A673 (cell line): ENCODE measurements around the gene TAX1BP1.

Experiments used
- EZH2 ChIP-seq: fragments of 200-600 bp; sonication (generic); IDR thresholded peaks from 2 replicates; pipeline ENCODE4 v1.6.1; 2017; ENCODE audit warnings: borderline replicate concordance, low read depth, mild to moderate bottlenecking, mixed read lengths, antibody characterized with exemption, low read length; ENCODE audit not compliant: poor library complexity, severe bottlenecking
- TF ChIP-seq, protein P1 (sequence below): fragments of 300-800, 200-600 bp; sonication (generic); conservative IDR thresholded peaks from 2 replicates; pipeline ENCODE4 v1.5.1; 2017; ENCODE audit warnings: low read depth, mild to moderate bottlenecking, antibody characterized with exemption, low read length, moderate library complexity, mixed read lengths

DNA sequence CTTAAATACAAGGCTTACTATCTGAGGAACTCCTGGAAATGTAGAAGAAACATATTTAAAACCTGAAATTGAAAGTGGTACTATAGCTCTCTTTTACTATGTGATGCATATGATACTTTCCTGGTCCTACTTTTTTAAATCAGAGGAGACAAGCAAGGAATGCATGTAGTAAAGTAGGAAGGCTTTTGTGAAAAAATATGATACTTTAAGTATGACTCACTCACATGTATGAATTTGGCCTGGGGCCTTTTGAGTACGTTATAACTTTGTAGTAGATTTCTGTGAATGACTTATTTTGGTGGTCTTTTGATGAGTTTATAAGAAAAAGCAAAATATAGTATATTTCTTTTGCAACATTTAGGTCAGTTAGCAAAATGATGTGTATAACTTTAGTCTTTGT lies 53.8 kb downstream of the TAX1BP1 start:
- TF ChIP-seq, protein P1, sequence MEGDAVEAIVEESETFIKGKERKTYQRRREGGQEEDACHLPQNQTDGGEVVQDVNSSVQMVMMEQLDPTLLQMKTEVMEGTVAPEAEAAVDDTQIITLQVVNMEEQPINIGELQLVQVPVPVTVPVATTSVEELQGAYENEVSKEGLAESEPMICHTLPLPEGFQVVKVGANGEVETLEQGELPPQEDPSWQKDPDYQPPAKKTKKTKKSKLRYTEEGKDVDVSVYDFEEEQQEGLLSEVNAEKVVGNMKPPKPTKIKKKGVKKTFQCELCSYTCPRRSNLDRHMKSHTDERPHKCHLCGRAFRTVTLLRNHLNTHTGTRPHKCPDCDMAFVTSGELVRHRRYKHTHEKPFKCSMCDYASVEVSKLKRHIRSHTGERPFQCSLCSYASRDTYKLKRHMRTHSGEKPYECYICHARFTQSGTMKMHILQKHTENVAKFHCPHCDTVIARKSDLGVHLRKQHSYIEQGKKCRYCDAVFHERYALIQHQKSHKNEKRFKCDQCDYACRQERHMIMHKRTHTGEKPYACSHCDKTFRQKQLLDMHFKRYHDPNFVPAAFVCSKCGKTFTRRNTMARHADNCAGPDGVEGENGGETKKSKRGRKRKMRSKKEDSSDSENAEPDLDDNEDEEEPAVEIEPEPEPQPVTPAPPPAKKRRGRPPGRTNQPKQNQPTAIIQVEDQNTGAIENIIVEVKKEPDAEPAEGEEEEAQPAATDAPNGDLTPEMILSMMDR = no peak
- no peak for TF ChIP-seq EZH2
